HG03439 (cell line): ENCODE data around the gene PFAS.
"Not testable (repeated sequence)": the region's sequence is repeated elsewhere in the genome, so short reads cannot be mapped to it uniquely, and the experiment has no call there.

Experiments used
- ATAC-seq: cut with Tn5 transposase; IDR thresholded peaks from one replicate; pipeline ENCODE4 v1.9.1; 2021; ENCODE audit warnings: mild to moderate bottlenecking, moderate library complexity; ENCODE audit not compliant: unreplicated experiment

PFAS gene

GRCh38 chr17:8248751-8249607 is at the start of gene PFAS:
Gene PFAS (plus strand): TSS chr17:8249289. CDS start chr17:8253938, 4,649 bp downstream.
- peak; percentile 61 for ATAC-seq

DNA sequence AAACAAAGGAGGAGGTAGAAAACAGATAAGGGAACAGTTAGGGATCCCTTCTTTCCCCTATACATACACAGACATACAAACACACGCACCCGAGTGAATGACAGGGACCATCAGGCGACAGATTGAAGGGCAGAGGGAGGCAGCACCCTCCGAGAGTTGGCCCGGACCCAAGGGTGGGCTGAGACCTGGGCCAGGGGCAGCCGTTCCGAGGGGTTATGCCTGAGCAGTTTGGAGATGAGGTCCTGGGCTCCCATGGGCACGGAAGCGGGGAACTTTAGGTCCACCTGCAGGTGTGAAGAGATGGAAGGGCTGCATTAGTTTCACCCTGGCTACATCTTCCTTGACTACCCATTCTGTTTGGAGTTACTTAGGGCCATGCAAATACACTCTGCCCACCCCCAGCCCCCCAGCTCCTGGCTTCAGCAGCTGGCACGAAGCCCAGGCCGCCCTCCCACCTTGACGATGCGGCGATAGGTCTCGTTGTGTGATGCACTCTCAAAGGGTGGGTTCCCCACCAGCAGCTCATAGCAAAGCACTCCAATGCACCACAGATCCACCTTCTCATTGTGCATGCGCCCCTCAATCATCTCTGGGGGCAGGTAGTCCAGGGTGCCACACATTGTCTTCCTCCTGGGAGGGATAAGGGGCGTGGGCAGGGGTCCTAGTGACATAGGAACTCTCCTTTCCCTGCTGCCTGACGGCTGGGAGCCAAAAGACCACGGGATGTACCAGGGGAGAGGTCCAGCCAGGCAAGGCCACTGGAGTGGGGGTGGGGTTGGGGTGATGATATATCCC is 44.1 kb upstream of the PFAS start:
- no peak for ATAC-seq

DNA sequence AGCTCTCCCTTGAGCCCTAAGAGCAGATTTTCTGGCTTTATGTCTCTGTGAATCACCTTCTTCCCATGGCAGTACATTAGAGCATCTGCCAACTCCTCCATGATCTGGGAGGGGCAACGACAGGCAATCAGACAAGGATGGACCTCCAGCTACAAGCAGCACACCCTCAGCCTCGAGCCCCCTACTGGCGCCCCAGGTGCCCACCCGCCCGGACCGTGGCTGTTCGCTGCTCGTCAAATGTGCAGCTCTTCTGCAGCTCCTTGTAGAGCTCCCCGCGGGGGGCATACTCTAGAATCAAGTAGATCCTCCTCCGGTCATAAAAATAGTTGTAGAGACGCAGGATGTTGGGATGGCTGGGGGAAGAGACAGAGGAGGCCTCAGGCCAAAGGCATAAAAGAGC is 42.6 kb upstream of the PFAS start:
- ATAC-seq: no peak

DNA sequence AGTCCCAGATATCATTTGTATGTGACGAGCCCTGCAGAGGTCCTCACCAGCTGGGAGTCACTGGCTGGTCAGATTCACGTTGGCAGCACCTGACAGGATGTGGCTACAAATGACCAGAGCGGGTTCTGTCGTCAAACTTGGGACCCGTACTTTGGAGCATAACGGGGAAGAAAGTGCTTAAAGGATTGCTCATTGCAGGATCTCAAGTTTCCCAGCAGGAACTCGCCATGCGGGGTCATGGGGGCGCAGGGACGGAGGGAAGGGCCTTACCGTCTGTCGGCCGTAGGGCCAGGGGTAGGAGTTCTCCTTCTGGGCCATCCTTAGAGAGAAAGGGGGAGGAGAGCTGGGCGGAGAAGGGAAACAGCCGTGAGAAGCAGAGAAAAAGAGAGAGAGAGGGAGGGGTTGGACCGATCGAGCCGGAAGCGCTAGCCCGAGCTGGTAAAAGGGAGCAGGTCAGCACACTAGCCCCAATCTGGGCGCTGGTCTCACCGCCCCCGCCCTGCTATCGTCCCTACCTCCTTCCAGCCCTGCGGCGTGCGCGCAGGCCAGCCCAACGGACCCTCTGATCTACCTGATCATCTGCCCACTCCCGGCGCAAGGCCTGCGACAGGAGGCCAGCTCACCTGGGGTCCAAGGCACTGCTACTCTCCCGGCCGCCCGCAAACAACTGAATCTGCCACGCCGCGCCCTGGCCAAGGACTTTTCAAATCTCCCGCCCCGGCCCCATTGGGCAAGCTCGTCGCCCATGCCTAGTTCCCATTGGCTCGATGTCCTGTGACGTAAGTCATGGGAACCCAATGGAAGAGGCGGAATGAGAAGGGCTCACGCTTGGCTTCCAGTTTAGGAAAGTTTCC is 39.0 kb upstream of the PFAS start, which contains the start of gene AURKB:
AURKB (minus strand) TSS at position 669 of the 854 bp plus-strand sequence; CDS start at position 318, 351 bp downstream.
- peak; percentile 73 for ATAC-seq

- no peak for ATAC-seq
Measured at GRCh38 chr17:8210761-8211458, 38.2 kb upstream of the PFAS start.

GRCh38 chr17:8212312-8213180 is 36.5 kb upstream of the PFAS start:
- ATAC-seq: no peak

- not testable (repeated sequence) for ATAC-seq
Measured at GRCh38 chr17:8214000-8214399, 35.1 kb upstream of the PFAS start.

DNA sequence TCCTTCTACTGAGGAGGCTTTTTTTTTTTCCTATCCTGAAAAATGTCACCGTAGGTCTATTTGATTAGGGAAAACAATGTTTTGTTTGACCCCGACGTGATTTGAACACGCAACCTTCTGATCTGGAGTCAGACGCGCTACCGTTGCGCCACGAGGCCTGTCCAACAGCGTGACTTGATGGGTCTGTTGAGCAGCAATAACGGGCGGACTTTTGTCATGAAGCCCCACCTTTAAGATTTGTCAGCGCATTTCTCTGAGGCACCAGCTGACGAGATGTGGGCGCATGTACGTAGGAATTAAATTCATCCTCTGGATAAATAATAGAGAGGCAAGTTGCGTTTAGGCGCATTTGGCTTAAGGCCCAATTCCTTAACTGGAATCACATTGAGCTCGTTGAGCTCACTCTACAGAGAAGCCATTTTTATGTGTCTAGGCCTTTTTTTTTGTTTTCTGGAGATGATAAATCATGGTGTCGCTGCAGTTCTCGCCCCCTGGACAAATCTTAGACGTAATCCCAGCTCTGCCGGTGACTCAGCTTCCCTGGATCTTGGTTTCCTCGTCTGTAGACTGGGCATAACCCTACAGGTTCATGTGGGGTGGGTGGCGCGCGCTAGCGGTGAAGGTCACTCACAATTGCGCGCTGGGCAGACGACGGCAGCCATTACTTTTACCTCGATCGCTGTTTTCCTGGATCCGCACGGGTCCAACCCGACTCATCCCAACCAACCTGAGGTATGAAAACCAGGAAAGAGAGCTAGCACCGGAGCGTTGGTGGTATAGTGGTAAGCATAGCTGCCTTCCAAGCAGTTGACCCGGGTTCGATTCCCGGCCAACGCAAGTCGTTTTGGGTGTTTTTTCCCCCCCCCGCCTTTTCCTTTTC is 28.1 kb upstream of the PFAS start:
- ATAC-seq: no peak

GRCh38 chr17:8221663-8222379 is 27.3 kb upstream of the PFAS start:
- peak; percentile 42 for ATAC-seq

DNA sequence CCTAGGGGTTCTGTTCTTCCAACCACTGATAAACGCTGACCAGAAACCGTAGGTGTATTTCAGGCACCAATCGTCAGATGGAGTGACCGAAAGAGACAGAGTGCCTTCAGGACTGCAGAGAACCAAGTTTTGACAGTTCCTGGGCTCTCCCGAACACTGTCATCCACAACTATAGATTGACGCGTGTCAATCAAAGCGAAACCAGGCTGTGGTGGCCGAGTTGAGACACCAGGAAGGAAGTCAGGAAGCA is 26.8 kb upstream of the PFAS start:
- peak; percentile 30 for ATAC-seq

- ATAC-seq: peak; percentile 38
Measured at GRCh38 chr17:8222630-8223355, 26.3 kb upstream of the PFAS start.

DNA sequence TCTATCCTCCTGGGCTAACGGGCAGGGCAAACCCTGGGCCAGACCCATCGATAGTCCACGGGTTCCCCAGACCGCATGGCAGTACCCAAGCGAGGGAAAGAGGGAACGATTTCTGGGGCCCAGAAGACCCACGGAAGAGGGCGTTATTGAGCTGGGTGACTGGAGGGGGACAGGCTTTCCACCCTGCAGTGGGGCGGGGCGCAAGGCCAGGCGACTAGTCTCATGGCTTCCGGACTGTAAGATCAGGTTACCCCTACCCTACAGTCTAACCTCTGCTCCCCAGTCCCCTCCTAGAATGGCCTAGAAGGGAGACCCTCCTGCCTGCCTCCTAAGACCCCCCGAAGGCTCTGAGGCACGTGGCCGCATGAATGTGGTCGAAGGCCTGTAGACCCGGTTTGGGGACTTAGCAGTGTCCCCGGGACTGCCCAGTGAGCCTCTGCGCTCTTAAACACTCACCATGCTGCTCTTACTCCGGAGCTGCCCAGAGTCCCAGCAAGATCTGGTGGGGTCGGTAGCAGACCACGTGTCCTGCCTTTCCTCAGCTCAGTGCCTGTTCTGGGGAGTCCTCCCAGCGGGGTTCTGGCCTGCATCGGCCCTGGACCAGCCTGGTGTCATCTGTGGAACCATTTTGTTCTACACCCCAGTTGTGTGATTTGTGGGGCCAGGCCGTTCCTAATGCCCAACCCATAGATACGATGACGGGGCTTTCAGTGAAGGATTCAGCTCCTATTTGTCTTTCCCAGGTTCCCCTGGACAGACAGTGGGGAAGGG is 25.5 kb upstream of the PFAS start:
- ATAC-seq: no peak

GRCh38 chr17:8224891-8225812 is 23.9 kb upstream of the PFAS start:
- ATAC-seq: no peak

GRCh38 chr17:8225813-8226535 is 23.1 kb upstream of the PFAS start:
- ATAC-seq: no peak
